ENCODE data around the gene AHNAK2.
A peak's percentile ranks its signal among the peaks of the same experiment; 100 is the strongest.

Gene AHNAK2

GRCh38 chr14:104895786-104896661, 82.2 kb downstream of the AHNAK2 start:
- no peak for TF ChIP-seq CTCF (IDR thresholded peaks at IDR 0.05; ENCODE audit: extremely low read depth, insufficient read depth, missing control alignments)
- in situ Hi-C loops (cut with MboI; ENCODE audit: low pct_unique_long_range_greater_than_20kb, low sequenced_read_pairs, unreplicated experiment): no loop called here
- DNase-seq (ENCODE audit: low spot score): peak; percentile 26

GRCh38 chr14:104895207-104895785, 82.9 kb downstream of the AHNAK2 start:
- DNase-seq (ENCODE audit: low spot score): peak; percentile 13
- TF ChIP-seq CTCF (IDR thresholded peaks at IDR 0.05; ENCODE audit: extremely low read depth, insufficient read depth, missing control alignments): no peak
- in situ Hi-C loops (cut with MboI; ENCODE audit: low pct_unique_long_range_greater_than_20kb, low sequenced_read_pairs, unreplicated experiment): no loop called here

- DNase-seq (ENCODE audit: low spot score): no peak
- TF ChIP-seq CTCF (IDR thresholded peaks at IDR 0.05; ENCODE audit: extremely low read depth, insufficient read depth, missing control alignments): no peak
- in situ Hi-C loops (cut with MboI; ENCODE audit: low pct_unique_long_range_greater_than_20kb, low sequenced_read_pairs, unreplicated experiment): no loop called here
Observed at GRCh38 chr14:104894331-104895206, 83.6 kb downstream of the AHNAK2 start.

GRCh38 chr14:104893435-104894207, 84.6 kb downstream of the AHNAK2 start:
- no peak for DNase-seq (ENCODE audit: low spot score)
- no peak for TF ChIP-seq CTCF (IDR thresholded peaks at IDR 0.05; ENCODE audit: extremely low read depth, insufficient read depth, missing control alignments)
- in situ Hi-C loops (cut with MboI; ENCODE audit: low pct_unique_long_range_greater_than_20kb, low sequenced_read_pairs, unreplicated experiment): no loop called here

GRCh38 chr14:104892531-104893434, 85.4 kb downstream of the AHNAK2 start:
- in situ Hi-C loops (cut with MboI; ENCODE audit: low pct_unique_long_range_greater_than_20kb, low sequenced_read_pairs, unreplicated experiment): no loop called here
- TF ChIP-seq CTCF (IDR thresholded peaks at IDR 0.05; ENCODE audit: extremely low read depth, insufficient read depth, missing control alignments): no peak

More at GRCh38 chr14:104892531-104893434, 85.4 kb downstream of the AHNAK2 start:
- no peak for DNase-seq (ENCODE audit: low spot score)

Data from GM13977 (cell line).